Skeletal muscle cell (primary cell): ENCODE results near the gene RGMB.

Source experiments
- DNase-seq: peaks from one replicate; pipeline ENCODE4 v3.0.0-alpha.2; 2010; ENCODE audit warnings: low read depth
- H3K4me3 ChIP-seq: 2 replicates; pipeline ENCODE4 v1.5.1; 2011; ENCODE audit warnings: low read depth, mild to moderate bottlenecking, control low read depth, low read length, moderate library complexity

RGMB gene

DNA sequence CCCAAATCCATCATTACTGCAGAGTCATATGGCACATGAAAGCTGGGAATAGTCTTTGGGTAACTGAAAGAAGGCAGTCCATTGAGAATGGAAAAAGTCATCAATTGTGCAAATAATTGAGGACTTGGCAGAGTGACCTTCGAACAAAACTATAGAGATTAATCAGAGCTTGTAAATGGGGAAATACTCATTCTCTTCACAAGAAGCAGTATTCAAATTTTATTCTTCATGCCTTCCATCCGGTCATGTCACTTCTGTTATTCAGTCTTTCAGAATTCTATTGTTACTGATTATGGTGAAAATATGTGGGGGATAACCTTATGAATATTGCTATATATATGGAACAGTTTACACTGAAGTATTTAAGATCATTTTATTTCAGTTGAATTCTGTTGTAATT is 8.1 kb downstream of the RGMB start:
- no peak for DNase-seq
- H3K4me3 ChIP-seq: no peak overlapping the region

GRCh38 chr5:98781964-98782363 is 8.5 kb downstream of the RGMB start:
- no peak for DNase-seq
- no peak overlapping the region for H3K4me3 ChIP-seq

DNA sequence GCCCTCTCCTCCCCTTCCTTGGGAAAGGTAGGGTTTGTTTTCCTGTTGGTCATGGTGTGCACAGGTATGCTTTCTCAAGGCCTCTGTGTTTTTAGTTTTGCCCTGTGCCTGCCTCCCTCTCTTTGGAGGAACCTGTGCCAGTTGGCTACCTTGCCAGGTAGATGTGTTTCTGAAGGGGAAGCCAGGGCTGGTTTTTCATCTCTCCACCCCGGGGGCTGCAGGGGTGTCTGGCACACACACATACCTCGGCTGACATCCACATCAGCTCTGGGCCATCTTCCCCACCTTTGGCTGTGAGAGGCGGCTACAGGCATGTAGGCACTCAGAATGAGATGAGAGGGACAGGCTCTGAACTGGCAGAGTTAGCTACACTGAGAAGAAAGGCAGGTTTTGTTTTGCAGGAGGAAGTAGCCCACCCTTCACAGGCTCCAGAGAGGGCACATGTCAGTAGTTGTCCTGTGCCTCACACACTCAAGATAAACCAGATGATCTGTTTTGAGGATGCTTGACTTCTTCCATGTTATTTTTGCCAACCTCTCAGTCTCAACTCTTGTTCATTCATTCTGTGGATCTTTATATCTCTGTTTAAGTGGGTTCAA is 9.7 kb downstream of the RGMB start:
- H3K4me3 ChIP-seq: no peak overlapping the region
- DNase-seq: no peak

GRCh38 chr5:98784411-98784810 is 10.9 kb downstream of the RGMB start:
- peak overlapping the region; percentile 0 for H3K4me3 ChIP-seq
- no peak for DNase-seq

- H3K4me3 ChIP-seq: no peak overlapping the region
- no peak for DNase-seq
These were observed 11.8 kb downstream of the RGMB start for GRCh38 chr5:98785244-98785643.

- peak overlapping the region; percentile 0 for H3K4me3 ChIP-seq
- DNase-seq: no peak
These were observed 12.9 kb downstream of the RGMB start for GRCh38 chr5:98786191-98786853.

DNA sequence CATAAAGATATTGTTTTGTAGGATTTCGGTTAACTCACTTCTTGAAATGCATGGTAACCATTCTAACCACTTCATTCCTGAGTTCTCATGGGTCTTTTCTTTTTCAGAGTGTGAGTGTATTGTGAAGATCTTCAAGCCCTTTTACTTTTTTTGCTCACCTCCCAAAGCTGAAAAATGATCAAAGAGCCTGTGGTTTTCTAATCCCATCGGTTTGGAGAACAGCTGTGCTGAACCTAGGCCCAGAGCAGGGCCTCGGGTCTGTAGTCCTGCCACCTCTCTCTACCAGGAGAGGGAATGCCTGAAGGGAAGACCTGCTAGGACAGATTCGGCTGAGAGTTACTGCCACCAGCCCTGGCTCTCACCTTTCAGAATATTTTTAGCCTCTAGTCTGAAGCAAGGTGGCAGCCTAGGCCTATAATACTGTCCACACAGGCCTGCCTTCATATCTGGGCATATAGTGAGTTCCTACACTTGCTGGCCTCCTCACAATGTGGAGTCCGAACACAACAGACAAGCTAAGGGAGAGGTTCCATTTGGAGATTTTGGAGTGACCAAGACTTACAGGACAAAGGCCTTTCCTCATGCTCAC is 13.8 kb downstream of the RGMB start:
- DNase-seq: no peak
- H3K4me3 ChIP-seq: no peak overlapping the region

- no peak overlapping the region for H3K4me3 ChIP-seq
- no peak for DNase-seq
These were observed 15.6 kb downstream of the RGMB start for GRCh38 chr5:98789029-98789428.

GRCh38 chr5:98791001-98791519 is 17.6 kb downstream of the RGMB start:
- H3K4me3 ChIP-seq: no peak overlapping the region
- DNase-seq: no peak

- DNase-seq: no peak
- no peak overlapping the region for H3K4me3 ChIP-seq
These were observed 18.6 kb downstream of the RGMB start for GRCh38 chr5:98791898-98792580.

DNA sequence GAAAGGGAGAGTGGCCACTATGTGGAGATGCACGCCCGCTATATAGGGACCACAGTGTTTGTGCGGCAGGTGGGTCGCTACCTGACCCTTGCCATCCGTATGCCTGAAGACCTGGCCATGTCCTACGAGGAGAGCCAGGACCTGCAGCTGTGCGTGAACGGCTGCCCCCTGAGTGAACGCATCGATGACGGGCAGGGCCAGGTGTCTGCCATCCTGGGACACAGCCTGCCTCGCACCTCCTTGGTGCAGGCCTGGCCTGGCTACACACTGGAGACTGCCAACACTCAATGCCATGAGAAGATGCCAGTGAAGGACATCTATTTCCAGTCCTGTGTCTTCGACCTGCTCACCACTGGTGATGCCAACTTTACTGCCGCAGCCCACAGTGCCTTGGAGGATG is 19.8 kb downstream of the RGMB start:
- no peak overlapping the region for H3K4me3 ChIP-seq
- DNase-seq: no peak

GRCh38 chr5:98794001-98794400 is 20.5 kb downstream of the RGMB start:
- H3K4me3 ChIP-seq: no peak overlapping the region

DNA sequence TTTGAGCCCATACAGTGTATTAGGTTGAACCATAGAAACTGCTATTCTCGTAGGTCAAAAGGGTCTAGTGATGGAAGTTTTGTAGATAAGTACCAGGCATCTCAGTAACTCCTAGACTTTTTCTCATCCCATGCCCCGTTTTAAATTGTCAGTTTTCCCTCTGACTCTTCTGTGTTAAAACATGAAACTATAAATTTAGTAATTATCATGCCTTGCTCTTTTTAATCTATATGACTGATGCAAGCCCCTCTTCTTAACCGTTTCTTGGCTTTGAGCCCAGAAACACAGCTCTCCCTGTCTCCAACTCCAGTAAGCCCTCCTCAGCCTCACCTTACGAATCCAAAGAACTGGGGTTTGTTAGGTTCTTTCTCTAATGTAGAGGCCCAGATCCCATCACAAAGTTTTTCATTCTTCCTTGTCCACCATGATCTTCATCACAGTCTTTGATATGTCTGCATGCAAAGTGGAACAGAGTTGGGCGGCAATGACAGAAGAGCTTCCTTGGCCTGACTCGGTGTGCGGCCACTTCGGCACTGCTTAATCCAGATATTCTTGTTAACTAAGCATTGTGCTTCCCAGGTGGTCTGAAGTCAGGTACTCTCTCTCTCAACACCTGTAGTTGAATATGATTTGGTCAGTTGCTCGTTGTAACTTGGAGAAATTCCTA is 21.1 kb downstream of the RGMB start:
- no peak for DNase-seq
- no peak overlapping the region for H3K4me3 ChIP-seq

More at GRCh38 chr5:98794001-98794400, 20.5 kb downstream of the RGMB start:
- no peak for DNase-seq

- no peak overlapping the region for H3K4me3 ChIP-seq
- no peak for DNase-seq
These were observed 21.8 kb downstream of the RGMB start for GRCh38 chr5:98795243-98795642.

DNA sequence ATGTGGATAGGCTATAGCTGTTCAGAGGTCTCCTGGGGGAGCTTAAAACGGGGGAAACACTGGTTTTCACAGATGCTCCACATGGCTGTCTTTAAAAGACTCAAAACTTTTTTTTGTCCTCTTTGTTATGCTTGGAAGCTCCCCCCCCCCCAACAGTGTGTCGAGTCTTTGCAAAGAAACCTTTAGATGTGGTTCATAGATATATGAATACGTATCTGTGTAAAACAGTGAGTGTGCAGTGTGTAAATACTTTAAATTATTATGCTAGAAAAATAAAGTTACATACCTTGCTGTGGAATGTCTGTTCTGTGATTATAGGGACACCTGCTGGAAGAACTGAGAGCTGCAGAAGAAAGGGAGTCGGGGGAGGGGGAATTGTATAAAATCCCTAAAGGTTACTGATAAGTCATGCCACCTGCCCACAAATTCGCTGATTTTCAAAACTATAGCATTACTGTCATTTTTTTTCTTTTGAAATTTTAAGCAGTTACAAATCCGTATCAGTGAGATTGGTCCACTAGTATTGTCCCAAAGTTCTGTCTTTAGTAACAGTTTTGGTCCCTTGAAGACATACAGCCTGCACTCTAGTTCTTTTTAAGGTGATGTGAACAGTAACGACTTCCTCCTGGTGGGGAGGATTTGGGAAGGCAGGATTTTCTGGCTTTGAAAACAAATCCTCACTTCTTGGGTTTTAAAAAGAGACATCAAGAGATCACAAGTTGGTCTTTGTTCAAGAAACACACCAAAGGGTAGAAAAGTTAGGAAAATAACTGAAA is 22.9 kb downstream of the RGMB start:
- DNase-seq: no peak
- no peak overlapping the region for H3K4me3 ChIP-seq

DNA sequence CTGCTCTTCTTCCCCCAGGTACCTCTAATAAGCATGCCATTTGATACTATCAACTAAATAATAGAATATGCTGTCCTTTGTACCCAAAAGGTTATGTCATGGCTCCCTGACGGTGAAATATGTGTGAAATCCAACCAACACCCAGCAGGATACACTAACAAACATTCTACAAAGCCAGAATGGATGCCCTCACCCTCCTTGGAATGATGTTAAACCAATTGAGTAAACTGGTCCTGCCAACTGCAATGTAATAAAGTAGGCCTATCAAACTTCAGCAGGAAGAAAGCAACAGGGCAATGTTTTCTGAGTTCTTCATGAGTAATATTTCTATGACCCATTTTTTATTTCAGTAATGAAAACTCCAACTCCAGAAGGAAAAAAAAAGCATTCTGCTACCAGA is 24.9 kb downstream of the RGMB start:
- no peak overlapping the region for H3K4me3 ChIP-seq
- DNase-seq: no peak

GRCh38 chr5:98798847-98799246 is 25.4 kb downstream of the RGMB start:
- H3K4me3 ChIP-seq: no peak overlapping the region
- DNase-seq: no peak

GRCh38 chr5:98804066-98804465 is 30.6 kb downstream of the RGMB start:
- no peak overlapping the region for H3K4me3 ChIP-seq

GRCh38 chr5:98805070-98805469 is 31.6 kb downstream of the RGMB start:
- H3K4me3 ChIP-seq: no peak overlapping the region
- DNase-seq: no peak

More at GRCh38 chr5:98804066-98804465, 30.6 kb downstream of the RGMB start:
- DNase-seq: no peak
